NCI-H345 (cell line): ENCODE results near the gene CHRM1.
A peak's percentile ranks its signal among the peaks of the same experiment; 100 is the strongest.

Source experiments
- DNase-seq: peaks from one replicate; lab custom pipeline; 2025; lab: John Stamatoyannopoulos, UW

Gene CHRM1

DNA sequence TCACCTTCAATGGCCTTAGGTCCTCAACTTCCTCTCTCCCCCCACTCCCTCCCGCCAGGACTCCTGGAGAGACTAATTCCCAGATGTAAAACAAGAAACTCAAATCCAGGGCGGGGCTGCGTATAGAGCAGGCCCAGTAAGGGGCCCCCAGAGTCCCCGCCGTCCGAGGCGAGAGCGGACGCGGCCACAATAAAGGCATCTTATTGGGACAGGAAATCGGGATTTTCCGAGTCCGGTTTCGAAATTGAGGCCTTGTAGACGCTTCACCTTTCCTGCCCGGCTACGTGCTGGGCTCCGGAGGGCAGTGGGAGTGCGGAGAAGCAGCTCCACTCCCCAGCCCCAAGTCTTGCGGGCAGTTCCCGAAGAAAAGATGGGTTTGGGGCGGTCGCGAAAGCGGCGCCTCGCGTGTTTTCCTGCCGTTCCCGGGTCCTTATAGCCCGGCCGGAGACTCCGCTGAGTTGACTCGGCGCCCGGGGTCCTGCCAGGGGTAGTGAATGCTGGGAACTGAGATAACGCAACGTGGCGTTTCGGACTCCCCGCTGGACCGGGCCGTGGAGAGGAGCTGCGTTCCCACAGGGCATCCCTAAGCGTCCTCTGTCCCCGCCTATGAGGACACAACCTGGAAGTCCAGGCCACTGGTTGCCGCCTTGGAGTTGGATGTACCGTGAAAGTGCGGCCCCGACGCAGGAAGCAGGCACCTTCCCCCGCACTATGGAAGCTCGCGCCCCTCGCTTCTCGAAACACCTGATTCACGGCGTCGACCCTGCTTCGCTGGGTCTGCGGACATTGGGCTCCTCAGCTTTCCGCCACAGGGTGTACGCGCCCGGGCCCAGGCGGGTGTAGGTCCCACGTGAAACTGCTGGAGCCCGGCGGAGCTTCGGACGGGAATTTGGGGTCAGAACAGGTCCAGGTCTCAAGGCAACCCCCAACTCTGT lies 4.8 kb upstream of the CHRM1 start:
- DNase-seq: no peak

DNA sequence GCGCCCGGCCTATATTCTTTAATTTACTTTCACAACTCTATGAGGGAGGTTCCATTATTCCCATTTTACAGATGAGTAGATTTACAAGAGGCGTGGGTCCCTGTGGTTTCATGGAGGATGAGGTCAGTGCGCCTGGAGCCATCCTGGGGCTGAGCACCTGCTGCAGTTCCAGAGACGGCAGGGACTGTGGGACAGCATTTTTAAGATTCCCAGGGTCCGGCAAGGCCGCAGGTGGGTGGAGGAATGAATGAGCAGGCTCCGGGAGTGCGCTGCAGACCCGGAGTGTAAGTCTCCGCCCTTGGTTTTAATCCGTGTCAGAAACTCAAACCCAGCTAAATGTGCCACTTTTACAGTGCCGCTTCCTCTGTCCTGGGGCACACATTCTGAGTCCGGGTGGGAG lies 4.1 kb upstream of the CHRM1 start:
- no peak for DNase-seq

DNA sequence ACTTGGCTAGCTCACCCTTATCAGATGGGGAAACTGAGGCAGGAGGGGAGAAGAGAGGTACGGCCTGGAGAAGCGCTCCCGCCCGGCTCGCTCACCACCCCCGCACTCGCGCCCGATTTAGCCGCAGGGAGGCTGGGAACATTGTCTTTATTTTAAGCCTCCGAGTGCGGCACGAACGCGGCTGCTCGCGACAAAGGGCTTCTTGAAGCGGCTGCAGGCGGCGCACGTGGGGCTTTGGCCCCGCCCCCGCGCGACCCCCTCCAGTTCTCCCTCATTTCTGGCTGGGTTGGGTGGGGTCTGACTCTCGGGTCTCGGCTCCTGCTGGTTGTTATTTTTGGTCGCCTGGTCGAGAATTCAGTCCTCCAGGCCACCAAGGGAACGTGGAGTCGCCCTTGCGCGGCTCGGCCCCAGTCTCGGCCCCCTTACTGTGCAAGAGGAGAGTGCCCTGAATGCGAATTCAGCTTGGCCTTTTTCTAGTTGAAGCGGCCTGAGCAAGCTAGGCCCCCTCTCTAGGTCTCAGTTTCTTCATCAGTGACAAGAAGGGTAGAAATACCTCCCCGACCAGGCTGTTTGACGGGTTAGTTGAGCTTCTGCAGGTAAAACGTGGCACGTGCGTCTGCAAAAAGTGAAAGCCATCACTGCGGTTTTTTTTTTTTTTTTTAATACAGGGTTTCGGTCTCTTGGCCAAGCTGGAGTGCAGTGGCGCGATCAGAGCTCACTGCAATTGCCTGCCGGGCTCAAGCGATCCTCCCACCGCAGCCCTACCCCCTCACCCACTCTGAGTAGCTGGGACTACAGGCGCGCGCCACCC lies 2.6 kb upstream of the CHRM1 start:
- DNase-seq: peak; percentile 6

DNA sequence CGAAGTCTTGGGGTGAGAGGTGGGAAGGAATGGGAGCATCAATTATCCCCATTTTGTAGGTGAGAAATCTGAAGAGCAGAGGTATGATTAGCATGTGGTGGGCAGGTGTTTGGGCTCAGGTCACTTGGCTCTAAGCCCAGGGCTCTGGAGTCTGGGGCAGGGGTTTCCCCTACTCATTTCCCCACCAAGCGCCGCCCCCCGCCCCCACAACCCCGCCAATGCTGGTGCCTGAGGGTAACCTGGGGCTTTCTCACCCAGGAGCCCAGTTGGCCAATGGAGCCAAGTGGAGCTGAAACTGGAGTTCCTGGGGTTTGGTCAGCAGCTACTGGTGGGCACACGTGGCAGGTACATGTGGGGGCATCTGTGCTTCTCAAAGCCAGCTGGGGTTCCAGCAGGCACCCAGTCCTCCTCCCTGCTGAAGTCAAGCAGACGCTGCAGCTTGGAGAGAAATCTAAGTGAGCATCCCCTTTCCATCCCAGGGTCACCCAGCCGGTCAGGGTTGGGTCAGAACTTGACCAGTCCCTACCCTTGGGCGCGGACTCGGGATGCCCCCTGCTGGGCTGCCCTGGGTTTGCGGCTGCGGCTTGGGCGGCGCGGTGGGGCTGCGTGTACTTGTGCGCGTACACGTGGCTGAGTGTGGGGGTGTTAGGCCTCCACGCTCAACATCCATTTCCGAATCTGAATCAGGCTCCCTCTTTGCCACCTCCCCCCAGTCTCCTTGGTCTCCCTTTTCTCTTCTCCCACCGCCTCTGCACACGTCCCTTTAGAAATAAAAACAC lies 1.7 kb upstream of the CHRM1 start:
- no peak for DNase-seq

DNA sequence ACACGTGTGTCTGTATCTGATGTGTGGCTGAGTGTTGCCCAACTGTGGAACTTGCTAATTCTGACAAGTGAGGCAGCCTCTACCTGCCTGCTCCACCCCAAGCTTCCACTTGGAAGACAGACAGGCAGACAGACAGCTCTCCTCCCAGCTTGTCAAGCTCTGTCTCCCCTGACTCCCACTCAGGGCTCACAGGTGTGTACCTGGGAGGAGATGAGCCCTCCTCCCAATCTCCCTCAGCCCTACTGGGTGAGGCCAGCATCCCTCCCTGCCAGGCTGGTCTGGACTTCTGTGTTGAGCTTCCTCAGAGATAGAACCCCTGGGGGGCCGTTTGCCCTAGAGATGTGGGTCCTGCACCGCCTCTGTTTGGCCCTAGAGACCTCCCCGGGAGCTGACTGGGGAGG lies 1.0 kb upstream of the CHRM1 start:
- DNase-seq: peak; percentile 44

DNA sequence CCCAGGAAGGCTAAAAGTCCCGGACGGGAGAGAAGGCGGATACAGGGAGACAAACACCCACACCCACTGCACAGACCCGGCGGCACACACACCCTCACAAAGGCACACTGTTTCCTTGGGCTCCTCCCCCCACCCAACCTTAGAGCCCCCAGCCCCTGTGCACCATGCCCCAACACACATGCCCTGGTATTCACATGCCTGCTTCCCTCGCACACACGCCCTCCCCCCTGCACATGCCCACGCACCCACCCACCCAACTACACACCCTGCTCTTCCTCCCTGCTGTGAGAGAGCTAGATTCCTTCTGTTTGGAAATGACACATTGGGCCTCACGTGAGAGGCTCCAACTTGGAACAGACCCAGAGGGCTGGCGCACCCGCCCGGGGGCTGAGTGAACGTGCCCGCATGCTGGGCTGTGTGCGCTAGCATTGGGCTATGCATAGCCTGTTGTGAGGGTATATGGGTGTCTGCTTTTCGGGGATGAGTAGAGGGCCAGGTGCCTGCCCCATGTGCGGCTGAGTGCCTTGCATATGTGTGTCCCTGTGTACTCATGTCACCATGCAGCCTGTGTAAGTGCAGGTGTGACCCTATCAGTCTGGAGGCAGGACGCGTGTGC lies 518 bp upstream of the CHRM1 start:
- peak; percentile 55 for DNase-seq

DNA sequence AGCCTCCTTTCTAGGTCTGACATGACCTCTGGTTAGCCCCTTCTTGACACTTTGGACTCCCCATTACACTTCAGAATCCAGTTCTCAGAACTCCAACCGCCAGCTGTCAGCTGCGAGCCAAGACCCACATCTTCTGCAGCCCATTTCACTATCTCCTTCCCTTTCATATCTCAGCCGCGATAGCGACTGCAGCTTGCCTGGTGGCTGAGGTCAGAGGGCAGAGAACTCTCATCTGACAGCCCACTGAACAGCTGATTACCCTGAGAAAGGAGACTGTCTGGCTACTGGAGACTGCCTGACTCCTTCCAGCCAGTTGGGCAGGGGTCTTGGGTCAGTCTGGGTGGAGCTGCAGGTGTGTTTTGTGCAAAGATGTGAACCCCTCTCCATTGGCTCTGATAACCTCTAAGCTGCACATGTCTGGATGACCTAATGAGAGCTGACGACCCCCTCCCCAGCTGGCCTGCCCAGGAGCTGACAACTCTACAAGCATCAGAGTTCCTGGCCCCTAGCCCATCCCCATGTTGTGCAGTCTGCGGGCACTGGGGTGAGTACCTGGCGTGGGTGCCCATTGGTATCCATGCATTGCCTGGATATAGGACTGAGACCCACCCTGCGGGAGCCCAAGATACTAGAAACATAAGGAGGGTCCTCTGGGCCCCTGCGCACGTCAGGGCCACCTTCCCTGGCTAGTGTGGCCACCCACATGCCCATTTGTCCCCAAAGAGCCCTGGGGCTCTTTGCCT lies 1.1 kb downstream of the CHRM1 start:
- no peak for DNase-seq

DNA sequence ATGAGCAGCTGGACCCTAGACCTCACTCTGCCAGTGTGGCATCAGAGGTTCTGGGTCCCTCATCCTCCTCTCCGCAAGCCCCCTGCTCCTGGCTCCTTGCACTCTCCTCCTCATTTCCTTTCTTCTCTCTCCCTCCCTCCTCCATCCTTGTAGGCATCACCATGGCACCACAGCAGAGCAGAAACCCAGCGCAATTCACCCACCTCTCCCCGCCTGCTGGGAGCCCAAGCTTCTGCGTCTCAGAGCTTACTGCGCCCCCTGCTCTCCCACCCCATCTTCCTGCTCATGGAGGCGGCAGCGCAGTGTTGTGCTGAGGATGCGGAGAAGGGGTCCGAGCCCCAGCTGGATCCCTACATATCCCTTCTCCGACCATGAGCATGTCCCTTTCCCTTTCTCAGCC lies 1.7 kb downstream of the CHRM1 start:
- DNase-seq: no peak

DNA sequence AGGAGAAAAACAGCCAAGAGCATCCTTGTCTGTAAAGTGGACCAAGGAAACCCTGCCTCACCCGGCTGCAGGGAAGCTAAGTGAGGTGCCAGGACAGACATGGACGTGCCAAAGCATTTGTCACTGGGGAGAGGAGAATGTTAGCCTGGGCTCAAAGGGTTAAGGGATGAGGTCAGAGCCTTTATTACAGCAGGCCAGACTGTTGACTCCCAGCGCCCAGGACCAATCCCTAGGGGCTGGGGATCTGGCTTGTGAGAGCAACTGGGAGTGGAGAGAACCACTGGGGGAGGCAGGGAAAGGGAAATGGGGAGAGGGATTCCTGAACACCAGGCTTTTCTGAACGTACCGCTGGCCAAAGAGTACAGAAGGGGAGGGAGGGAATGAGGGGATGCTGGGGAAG lies 2.6 kb downstream of the CHRM1 start:
- no peak for DNase-seq

DNA sequence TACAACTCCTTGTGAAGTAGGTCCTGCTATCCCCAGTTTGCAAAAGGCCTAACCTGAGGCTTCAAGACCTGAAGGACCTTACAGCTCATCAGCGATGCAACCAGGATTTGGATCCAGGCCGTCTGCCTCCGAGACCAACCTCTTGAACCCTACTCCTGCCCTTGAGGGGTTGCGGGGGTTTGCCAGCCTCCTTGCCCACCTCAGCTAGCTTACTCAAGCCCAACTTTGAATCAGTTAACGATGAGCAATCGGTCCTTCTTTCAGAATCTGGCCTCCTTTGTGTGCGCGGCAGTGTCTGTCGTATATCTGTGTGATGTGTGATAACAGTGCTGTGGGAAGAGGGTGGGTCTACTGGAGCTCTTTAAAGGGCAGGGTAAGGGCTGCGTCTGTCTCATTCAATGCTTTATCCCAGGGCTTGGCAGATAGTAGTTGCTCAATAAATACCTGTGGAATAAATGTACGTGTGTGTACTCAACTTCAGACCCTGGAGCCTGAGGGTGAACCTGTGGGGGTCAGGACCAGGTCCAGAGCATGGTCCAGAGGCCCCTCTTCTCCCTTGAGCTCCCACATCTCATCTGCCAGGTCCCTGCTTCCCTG lies 3.2 kb downstream of the CHRM1 start:
- DNase-seq: no peak

DNA sequence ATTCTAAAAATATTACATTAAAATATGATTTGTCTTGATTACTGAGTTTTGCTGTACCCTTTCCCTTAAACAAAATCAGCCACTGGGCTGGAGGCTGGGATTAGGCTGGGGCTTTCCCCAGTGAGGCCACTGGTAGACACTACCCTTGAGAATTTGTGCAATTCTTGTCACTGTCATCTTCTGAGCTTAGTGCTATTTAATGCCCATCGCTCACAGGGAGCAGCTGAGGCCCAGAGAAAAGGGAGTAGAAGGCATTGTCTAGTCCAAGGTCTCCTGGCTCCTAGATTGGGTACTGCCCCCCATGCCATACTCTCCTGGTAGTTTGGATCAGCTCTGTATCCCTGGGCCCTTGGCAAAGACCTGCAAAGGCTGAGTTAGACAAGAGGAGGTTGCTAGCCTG lies 6.7 kb downstream of the CHRM1 start:
- no peak for DNase-seq

DNA sequence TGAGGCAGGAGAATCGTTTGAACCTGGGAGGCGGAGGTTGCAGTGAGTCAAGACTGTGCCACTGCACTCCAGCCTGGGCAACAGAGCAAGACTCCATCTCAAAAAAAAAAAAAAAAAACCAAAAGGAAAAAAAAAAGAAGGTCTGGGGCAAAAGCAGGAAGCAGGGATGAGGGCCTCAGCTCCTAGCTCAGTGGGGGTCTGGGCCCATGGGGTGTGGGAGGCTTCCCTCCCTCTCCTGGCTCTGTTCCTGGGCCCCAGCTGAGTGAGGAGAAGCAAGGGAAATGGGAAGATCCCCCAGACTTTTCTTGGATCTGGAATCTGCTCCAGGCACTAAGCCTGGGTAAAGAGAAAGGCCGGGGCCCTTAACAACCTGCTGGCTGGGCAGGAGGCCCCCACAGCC lies 8.9 kb downstream of the CHRM1 start:
- DNase-seq: no peak

DNA sequence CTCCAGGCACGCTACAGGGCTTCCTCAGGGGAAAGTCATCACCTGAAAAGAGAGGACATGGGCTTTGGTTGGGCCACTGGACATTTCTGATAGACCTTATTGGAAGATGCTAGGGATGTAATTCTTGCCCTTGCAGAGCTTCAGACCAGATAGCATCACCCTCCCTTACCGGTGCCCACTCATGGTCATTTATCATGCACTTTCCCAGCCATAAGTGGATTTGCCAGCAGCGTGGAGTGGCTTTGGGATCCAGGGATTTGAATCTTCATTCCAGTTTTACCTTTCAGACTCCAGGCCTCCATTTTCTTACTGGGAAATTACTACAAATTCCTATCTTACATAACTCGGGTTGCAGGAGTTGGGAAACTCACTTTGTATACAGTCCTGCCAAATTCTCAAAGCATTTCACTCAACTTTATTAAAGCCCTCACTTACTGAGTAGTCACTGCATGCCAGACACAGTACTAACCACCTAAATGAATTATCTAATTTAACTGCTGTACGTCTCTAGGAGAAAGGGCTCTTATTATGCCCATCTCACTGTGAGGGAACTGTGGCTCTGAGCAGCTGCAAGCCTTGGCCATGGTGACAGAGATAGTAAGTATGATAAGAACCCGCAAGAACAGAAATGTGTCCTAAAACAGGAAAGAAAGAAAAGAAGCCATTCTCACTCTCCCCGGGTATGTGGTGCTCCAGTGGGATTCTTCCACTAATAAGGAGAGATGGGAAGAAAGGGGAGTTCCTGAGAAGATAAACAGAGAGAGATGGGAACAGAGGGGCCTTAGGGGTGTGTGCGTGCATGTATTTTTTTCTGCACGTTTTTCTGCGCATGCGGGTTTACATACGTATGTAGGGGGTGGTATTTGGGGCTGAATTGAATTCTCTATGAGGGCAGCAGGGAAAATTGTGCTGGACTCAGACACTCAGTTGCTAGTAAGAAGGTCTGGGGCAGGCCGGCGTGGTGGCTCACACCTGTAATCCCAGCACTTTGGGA lies 9.7 kb downstream of the CHRM1 start:
- no peak for DNase-seq

DNA sequence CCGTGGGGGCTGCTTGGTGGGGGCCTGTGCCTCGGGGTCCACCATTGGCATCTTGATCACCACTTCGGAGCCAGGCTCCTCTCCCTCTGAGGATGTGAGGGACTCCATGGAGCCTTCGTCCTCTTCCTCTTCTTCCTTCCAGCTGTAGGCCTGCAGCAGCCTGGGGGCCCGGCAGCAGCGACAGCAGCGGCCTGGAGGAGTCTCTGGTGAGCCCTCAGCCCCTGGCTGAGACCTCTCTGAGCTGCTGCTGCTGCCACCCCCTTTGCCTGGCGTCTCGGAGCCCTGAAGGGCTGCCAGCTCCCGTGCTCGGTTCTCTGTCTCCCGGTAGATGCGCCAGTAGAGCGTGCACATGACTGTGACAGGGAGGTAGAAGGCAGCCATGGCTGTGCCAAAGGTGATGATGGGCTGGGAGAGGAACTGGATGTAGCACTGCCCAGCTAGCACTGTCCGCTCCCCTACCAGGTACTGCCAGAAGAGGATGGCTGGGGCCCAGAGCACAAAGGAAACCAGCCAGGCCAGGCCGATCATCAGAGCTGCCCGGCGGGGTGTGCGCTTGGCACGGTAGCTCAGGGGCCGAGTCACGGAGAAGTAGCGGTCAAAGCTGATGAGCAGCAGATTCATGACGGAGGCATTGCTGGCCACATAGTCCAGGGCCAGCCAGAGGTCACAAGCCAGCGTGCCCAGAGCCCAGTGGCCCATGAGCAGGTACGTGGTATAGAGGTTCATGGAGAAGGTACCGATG lies 10.9 kb downstream of the CHRM1 start:
- no peak for DNase-seq

DNA sequence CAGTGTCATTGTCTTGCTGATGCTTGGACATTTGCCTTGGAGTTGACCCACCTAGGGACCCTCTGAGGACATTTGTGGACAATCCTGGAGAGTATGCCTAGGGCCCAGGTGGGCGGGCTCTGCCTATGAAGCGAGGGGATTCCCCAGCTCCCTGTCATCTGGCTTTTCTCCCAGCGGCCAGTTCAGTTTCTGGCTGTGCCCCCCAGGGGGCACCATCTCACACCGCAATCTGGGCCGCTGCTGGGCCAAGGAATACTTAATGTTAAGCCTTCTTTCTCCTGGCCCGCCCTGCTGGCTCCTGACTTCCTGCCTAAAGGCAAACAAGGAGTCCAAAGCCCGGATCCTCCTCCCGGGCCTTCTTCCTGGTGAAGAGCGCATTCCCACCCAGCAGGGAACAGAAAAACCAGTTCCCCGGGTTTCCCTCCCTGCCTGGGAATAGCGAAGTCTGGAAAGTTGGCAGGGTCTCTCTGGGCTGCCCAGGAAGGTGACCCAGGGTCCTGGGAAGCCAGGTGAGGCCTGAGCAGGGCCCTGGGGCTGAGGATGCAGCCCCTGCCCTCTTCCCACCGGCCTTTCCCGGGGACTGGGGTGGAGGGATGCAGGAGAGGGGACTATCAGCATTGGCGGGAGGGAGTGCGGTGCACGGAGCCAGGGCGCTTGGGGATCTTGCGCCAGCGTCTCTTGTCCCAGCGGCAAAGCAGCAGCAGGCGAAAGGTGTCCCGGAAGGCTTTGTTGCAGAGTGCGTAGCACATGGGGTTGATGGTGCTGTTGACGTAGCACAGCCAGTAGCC lies 11.9 kb downstream of the CHRM1 start:
- peak; percentile 22 for DNase-seq

DNA sequence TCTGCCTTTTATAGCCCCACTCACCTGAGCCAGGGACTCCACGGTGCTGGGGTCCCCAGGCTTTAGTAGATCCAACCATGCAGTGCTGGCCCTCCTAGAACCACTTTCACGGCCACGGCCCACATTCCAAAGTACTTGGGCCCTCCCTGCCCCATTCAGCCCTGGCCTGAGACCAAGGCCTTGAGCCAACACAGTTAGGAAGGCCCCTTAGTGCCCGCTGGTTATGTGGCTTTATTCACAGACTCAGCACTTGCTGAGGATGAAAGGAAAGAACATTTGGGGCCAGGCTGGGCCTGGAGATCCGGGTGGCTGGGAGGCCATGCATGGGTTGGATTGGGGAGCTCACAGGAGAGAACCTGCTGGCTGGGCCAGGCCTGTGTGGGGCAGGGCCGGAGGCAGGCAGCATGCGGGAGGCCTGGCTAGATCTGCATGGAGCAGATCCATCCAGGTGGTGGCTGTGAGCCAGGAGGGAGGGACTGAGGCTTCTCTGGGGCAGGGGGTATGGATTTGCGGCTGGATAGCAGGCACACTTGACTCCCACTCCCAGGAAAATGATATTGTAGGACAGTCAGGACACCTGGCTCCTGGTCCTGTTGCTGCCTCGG lies 12.6 kb downstream of the CHRM1 start:
- no peak for DNase-seq

DNA sequence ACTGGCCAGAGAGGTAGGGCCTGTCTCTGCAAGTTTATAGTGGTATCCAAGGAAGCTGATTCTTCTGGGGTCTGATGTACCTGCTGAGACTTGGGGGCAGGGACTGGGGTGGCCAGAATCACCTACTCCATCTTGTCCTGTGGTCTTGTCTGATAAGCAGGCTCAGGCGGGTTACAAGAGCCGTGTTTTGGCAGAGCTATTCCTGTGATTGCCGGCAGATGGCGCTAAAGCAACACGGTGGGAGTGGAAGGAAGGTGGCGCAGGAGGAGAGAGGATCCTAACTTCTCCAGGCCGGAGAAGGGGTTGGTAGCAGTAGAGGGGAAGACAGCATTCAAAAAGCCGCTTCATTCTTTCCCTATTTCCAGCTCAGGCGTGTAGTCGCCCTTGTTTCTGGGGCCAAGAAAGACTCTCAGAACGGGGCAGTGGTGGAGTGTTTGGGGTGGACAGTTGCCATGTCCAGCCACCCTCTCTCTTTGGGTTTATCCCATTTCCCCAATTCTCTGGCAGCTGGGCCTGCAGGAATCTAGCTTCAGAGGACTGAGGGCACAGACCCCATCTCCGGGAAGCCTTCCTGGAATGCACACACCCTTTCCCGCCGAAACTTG lies 15.1 kb downstream of the CHRM1 start:
- DNase-seq: peak; percentile 79
